ENCODE measurements around the gene CLDN9.

Gene CLDN9

GRCh38 chr16:3012828-3013420 is at the start of gene CLDN9:
Gene CLDN9, plus strand, starts transcription at chr16:3012923. Its CDS starts 440 bp downstream, at chr16:3013363.
- no peak for DNase-seq (ENCODE audit: low spot score)

- DNase-seq (ENCODE audit: low spot score), result no peak
Observed at GRCh38 chr16:2963074-2963722, 49.5 kb upstream of the CLDN9 start.

- DNase-seq (ENCODE audit: low spot score), result no peak
Observed at GRCh38 chr16:2963723-2964474, 48.8 kb upstream of the CLDN9 start, which contains the start of gene KREMEN2. Gene KREMEN2, plus strand, starts transcription at chr16:2964275. Its CDS starts 246 bp downstream, at chr16:2964521.

GRCh38 chr16:2964475-2965336 is 48.0 kb upstream of the CLDN9 start:
- DNase-seq (ENCODE audit: low spot score), result no peak

- no peak for DNase-seq (ENCODE audit: low spot score)
Observed at GRCh38 chr16:2966043-2966807, 46.5 kb upstream of the CLDN9 start.

GRCh38 chr16:2966808-2967191 is 45.9 kb upstream of the CLDN9 start:
- DNase-seq (ENCODE audit: low spot score), result no peak

GRCh38 chr16:2967211-2967631 is 45.5 kb upstream of the CLDN9 start:
- no peak for DNase-seq (ENCODE audit: low spot score)

GRCh38 chr16:2967721-2968161 is 45.0 kb upstream of the CLDN9 start:
- no peak for DNase-seq (ENCODE audit: low spot score)

GRCh38 chr16:2968368-2968737 is 44.4 kb upstream of the CLDN9 start:
- no peak for DNase-seq (ENCODE audit: low spot score)

- DNase-seq (ENCODE audit: low spot score), result peak; percentile 93
Observed at GRCh38 chr16:2968738-2969544, 43.8 kb upstream of the CLDN9 start, which contains the start of gene PAQR4. Gene PAQR4, plus strand, starts transcription at chr16:2969348. Its CDS starts 327 bp downstream, at chr16:2969675.

- DNase-seq (ENCODE audit: low spot score), result peak; percentile 74
Observed at GRCh38 chr16:2969545-2970521, 42.9 kb upstream of the CLDN9 start.

- DNase-seq (ENCODE audit: low spot score), result no peak
Observed at GRCh38 chr16:2970563-2970962, 42.2 kb upstream of the CLDN9 start.

- no peak for DNase-seq (ENCODE audit: low spot score)
Observed at GRCh38 chr16:2971134-2971984, 41.4 kb upstream of the CLDN9 start.

- DNase-seq (ENCODE audit: low spot score), result peak; percentile 46
Observed at GRCh38 chr16:2971985-2972784, 40.5 kb upstream of the CLDN9 start.

- DNase-seq (ENCODE audit: low spot score), result peak; percentile 40
Observed at GRCh38 chr16:2973093-2973492, 39.6 kb upstream of the CLDN9 start.

GRCh38 chr16:2973605-2974318 is 39.0 kb upstream of the CLDN9 start:
- DNase-seq (ENCODE audit: low spot score), result no peak
